K562 (cell line): ENCODE data around the gene CACNA2D3. TPM values are rescaled to one million over a fixed set of nuclear protein-coding genes. Genes with fewer than 3 reads are reported as not detected.
A peak's percentile ranks its signal among the peaks of the same experiment; 100 is the strongest.

Experiments
- ATAC-seq: fragments of 200-7000 bp; cut with Tn5 transposase; 3 replicates; pipeline ENCODE4 v1.9.1; 2020; ENCODE audit warnings: moderate library complexity
- BruUV-seq: library from RNA; stranded (reverse); fragments of 400-500 nt; replicated peaks from 2 replicates; lab custom pipeline; 2021; lab: Mats Ljungman, UMichigan
- CTCF ChIA-PET: fragments of 300-600 bp; formaldehyde crosslinking; extraction: SDS; loops from one replicate; lab custom pipeline; 2021; ENCODE audit warnings: low intra/inter-chr PET ratio; lab: Yijun Ruan, JAX
- POLR2A ChIA-PET: fragments of 300-600, 350-650 bp; sonication (Branson Sonifier 250); formaldehyde crosslinking; extraction: SDS; loops from one replicate; lab custom pipeline; 2021; ENCODE audit warnings: antibody characterized with exemption, inconsistent platforms; lab: Yijun Ruan, JAX
- DNase-seq, 4 experiments: peaks; one replicate each; pipeline versions ENCODE4 v3.0.0 to v3.0.0-alpha.2; 2011 to 2018; ENCODE audit warnings: low spot score in 3 of 4, mixed read lengths in 3 of 4; ENCODE audit errors: extremely low read depth in 1 of 4
- FAIRE-seq: peaks from 2 replicates; lab custom pipeline; 2011; peaks lifted over from hg19 to GRCh38; lab: Jason Lieb, UNC
- H2AFZ ChIP-seq: 2 replicates; pipeline ENCODE4 v1.6.0; 2011; ENCODE audit warnings: low read depth, low read length, control low read depth, inconsistent platforms
- H3K27ac ChIP-seq: fragments of 200-600 bp; 3 replicates; pipeline ENCODE4 v1.8.0; 2011; ENCODE audit warnings: low read depth, mild to moderate bottlenecking, control low read depth, inconsistent platforms, low read length, moderate library complexity, mixed read lengths; ENCODE audit errors: extremely low read depth
- H3K27me3 ChIP-seq, 2 experiments: fragments of 300-600 bp in 1 of 2; 2 replicates in 1 of 2; 3 replicates in 1 of 2; pipeline versions ENCODE4 v1.6.0 to v1.8.0; 2011; ENCODE audit warnings: inconsistent platforms in 2 of 2, low read length in 2 of 2, mild to moderate bottlenecking in 1 of 2, mixed read lengths in 1 of 2, moderate library complexity in 1 of 2; ENCODE audit not compliant: control insufficient read depth in 2 of 2, insufficient read depth in 2 of 2
- H3K36me3 ChIP-seq: fragments of 300-600 bp; 3 replicates; pipeline ENCODE4 v1.8.0; 2011; ENCODE audit warnings: mild to moderate bottlenecking, low read length, inconsistent platforms; ENCODE audit not compliant: control insufficient read depth, insufficient read depth
- H3K4me1 ChIP-seq, 2 experiments: fragments of 200-600 bp in 1 of 2; replicated peaks in 1 of 2; 2 replicates in 1 of 2; 3 replicates in 1 of 2; pipeline versions ENCODE4 v1.5.1 to v1.8.0; 2011; ENCODE audit warnings: inconsistent platforms in 2 of 2, low read length in 2 of 2, mild to moderate bottlenecking in 1 of 2, mixed read lengths in 1 of 2, moderate library complexity in 1 of 2; ENCODE audit not compliant: control insufficient read depth in 2 of 2, insufficient read depth in 2 of 2
- H3K4me2 ChIP-seq: 2 replicates; pipeline ENCODE4 v1.6.1; 2011; ENCODE audit warnings: low read length, control low read depth, inconsistent platforms, mixed read lengths; ENCODE audit not compliant: insufficient read depth
- H3K4me3 ChIP-seq: fragments of 200-600 bp; sonication (generic), shearing (Covaris generic); 2 replicates; pipeline ENCODE4 v1.5.1; 2016; ENCODE audit warnings: control low read depth, inconsistent platforms
- H3K79me2 ChIP-seq: fragments of 200-600 bp; 3 replicates; pipeline ENCODE4 v1.8.0; 2011; ENCODE audit warnings: low read length, inconsistent platforms; ENCODE audit not compliant: control insufficient read depth, insufficient read depth
- H3K9ac ChIP-seq, 2 experiments: 2 replicates each; pipeline versions ENCODE4 v1.6.0 to v1.6.1; 2011; ENCODE audit warnings: low read depth in 2 of 2, low read length in 2 of 2, control low read depth in 1 of 2, inconsistent platforms in 1 of 2, mild to moderate bottlenecking in 1 of 2, mixed read lengths in 1 of 2; ENCODE audit not compliant: insufficient read depth in 1 of 2
- H3K9me1 ChIP-seq: one replicate; pipeline ENCODE4 v1.6.0; 2011; ENCODE audit warnings: inconsistent platforms, mild to moderate bottlenecking, low read length, moderate library complexity; ENCODE audit not compliant: control insufficient read depth, insufficient read depth
- H3K9me3 ChIP-seq: replicated peaks from 2 replicates; pipeline ENCODE4 v1.5.1; 2011; ENCODE audit warnings: low read depth, low read length, inconsistent platforms; ENCODE audit not compliant: control insufficient read depth, insufficient read depth
- H4K20me1 ChIP-seq: replicated peaks from 2 replicates; pipeline ENCODE4 v1.6.1; 2011; ENCODE audit warnings: low read length, inconsistent platforms, mixed read lengths; ENCODE audit not compliant: control insufficient read depth, insufficient read depth
- C11orf30 ChIP-seq: fragments of 450-650 bp; IDR thresholded peaks from 2 replicates; pipeline ENCODE4 v1.6.1; 2016; ENCODE audit warnings: low read depth, mild to moderate bottlenecking
- DACH1 ChIP-seq: fragments of 450-650 bp; IDR thresholded peaks from 2 replicates; pipeline ENCODE4 v1.6.1; 2018; ENCODE audit not compliant: partially characterized antibody
- HDAC3 ChIP-seq: fragments of 450-650 bp; IDR thresholded peaks from 2 replicates; pipeline ENCODE4 v1.6.1; 2018; ENCODE audit warnings: borderline replicate concordance, mild to moderate bottlenecking, moderate library complexity; ENCODE audit not compliant: partially characterized antibody
- ZNF316 ChIP-seq: fragments of 450-650 bp; IDR thresholded peaks from 2 replicates; pipeline ENCODE4 v1.6.1; 2016
- ZNF583 ChIP-seq: fragments of 250-450 bp; sonication (Bioruptor Pico); IDR thresholded peaks from 2 replicates; pipeline ENCODE4 v1.4.0; 2020
- in situ Hi-C: fragments of 300-500 bp; cut with MboI; formaldehyde crosslinking; loops from 4 replicates; pipeline ENCODE4 v1.15.0; 2018; ENCODE audit warnings: inconsistent platforms, mixed read lengths
- intact Hi-C: fragments of 100-400 bp; cut with micrococcal nuclease; formaldehyde crosslinking; loops from 2 replicates; pipeline ENCODE4 v1.14.2; 2022
- polyA plus RNA-seq, 8 experiments: library from polyadenylated mRNA; depleted of rRNA in 4 of 8; stranded (reverse) in 5 of 8; unstranded in 3 of 8; fragments of >200 nt; fragmentation: Nextera tagmentation in 2 of 8; fragmentation: Illumina TruSeq in 1 of 8; extraction: Ambion mirVana in 2 of 8; extraction: Trizol in 1 of 8; gene quantifications; 2 replicates each; pipeline versions ENCODE4 v1.2.1 to v1.2.3, GENCODE V29; 2011 to 2014; ENCODE audit warnings: inconsistent platforms in 1 of 8, missing spikeins in 1 of 8
- total RNA-seq, 7 experiments: library from RNA; depleted of rRNA in 6 of 7; stranded (reverse); fragments of >200 nt in 6 of 7; fragmentation: Illumina TruSeq in 2 of 7; extraction: Trizol in 2 of 7; gene quantifications; 2 replicates each; pipeline versions ENCODE4 v1.2.1 to v1.2.3, GENCODE V29; 2011 to 2021; ENCODE audit warnings: low replicate concordance in 1 of 7
- TF ChIP-seq, protein P1 (sequence below): fragments of 450-650 bp; IDR thresholded peaks from 2 replicates; pipeline ENCODE4 v1.7.0; 2016; ENCODE audit warnings: borderline replicate concordance

Gene CACNA2D3
- total and polyA plus RNA-seq, 9 of the 15 experiments (the other 6 are each of a cell fraction or from before 2014, with no cell fraction given): 0.01 TPM; not detected in 8

DNA sequence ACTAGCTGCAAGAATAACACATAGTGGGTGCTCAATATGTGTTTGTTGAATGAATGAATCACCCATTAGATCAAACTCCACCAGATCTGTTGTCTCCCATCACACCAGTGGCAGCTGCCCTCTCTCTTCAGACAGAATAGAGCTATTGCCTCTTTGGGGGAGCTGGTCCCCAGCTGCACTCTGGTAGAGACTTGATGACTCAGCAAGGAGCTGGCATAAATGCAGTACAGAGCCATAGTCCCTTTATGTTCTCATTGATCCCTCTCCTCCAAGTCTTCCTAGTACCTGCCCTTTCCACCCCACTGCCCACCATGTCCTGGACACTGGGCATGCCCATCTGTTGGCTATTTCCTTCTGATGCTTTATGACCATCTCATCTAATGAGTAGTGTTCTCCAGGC lies 443.6 kb downstream of the CACNA2D3 start:
- H3K9me3 ChIP-seq: no peaks in the 10 kb centered on the region
- H3K4me3 ChIP-seq: no peak overlapping the region
- H3K9ac ChIP-seq: no peak overlapping the region
- BruUV-seq: no TSS peak
- no peak overlapping the region for H3K4me2 ChIP-seq
- H3K79me2 ChIP-seq: no peaks in the 10 kb centered on the region
- no peaks in the 10 kb centered on the region for H3K27me3 ChIP-seq
- no peaks in the 10 kb centered on the region for H3K4me1 ChIP-seq
- no peaks in the 10 kb centered on the region for H3K9me1 ChIP-seq
- H4K20me1 ChIP-seq: no peaks in the 10 kb centered on the region
- CTCF ChIA-PET: no interaction called here
- no peak overlapping the region for H3K27ac ChIP-seq
- ATAC-seq: no peak
- TF ChIP-seq ZNF583 (CRISPR knock-in tag) (no peak), ZNF316 (0 out of 2 replicates have a peak, but pooled peaks have one; percentile 9), C11orf30 (0 out of 2 replicates have a peak, but pooled peaks have one; percentile 14), HDAC3 (no peak), DACH1 (no peak)
- TF ChIP-seq, protein P1, sequence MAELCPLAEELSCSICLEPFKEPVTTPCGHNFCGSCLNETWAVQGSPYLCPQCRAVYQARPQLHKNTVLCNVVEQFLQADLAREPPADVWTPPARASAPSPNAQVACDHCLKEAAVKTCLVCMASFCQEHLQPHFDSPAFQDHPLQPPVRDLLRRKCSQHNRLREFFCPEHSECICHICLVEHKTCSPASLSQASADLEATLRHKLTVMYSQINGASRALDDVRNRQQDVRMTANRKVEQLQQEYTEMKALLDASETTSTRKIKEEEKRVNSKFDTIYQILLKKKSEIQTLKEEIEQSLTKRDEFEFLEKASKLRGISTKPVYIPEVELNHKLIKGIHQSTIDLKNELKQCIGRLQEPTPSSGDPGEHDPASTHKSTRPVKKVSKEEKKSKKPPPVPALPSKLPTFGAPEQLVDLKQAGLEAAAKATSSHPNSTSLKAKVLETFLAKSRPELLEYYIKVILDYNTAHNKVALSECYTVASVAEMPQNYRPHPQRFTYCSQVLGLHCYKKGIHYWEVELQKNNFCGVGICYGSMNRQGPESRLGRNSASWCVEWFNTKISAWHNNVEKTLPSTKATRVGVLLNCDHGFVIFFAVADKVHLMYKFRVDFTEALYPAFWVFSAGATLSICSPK: no peak
- no peak overlapping the region for H2AFZ ChIP-seq
- no peak for DNase-seq
- POLR2A ChIA-PET: no interaction called here
- intact Hi-C loops (no loop called here), in situ Hi-C loops (no loop called here)
- no peak for FAIRE-seq
- no peaks in the 10 kb centered on the region for H3K36me3 ChIP-seq
